Measurements from ENCODE around the gene C10orf143. TPM values are rescaled to one million over a fixed set of nuclear protein-coding genes. Genes with fewer than 3 reads are reported as not detected.

The C10orf143 gene
- total RNA-seq, 2 experiments from 2014 or later: 4.3 to 5.8 TPM

DNA sequence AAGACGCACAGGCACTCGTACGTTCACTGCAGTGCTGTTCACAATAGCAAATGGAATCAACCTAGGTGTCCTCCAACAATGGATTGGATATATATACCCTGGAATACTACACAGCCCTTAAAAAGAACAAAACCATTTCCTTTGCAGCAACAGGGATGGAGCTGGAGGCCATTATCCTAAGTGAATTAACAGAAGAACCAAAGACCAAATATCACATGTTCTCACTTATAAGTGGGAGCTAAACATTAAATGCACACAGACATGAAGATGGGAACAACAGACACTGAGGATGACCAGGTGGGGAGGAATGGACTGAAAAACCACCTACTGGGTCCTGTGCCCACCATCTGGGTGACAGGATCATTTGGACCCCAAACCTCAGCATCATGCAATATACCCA, 94.5 kb downstream of the C10orf143 start:
- DNase-seq (no peak), ATAC-seq (ENCODE audit: poor library complexity) (no peak)
- no peaks in the 10 kb centered on the region for H3K9me3 Mint-ChIP-seq
- no peak overlapping the region for H3K27ac Mint-ChIP-seq
- no peak overlapping the region for H3K4me3 Mint-ChIP-seq
- H3K27me3 ChIP-seq (ENCODE audit: control insufficient read depth in 1 of 2, insufficient read depth in 2 of 2, low read length in 2 of 2): no peaks in the 10 kb centered on the region
- no peak overlapping the region for H3K27ac ChIP-seq (ENCODE audit: low read depth in 1 of 2, low read length in 2 of 2)
- no peaks in the 10 kb centered on the region for H3K4me1 Mint-ChIP-seq (ENCODE audit: low read depth)
- no peaks in the 10 kb centered on the region for H3K36me3 ChIP-seq (ENCODE audit: insufficient read depth, low read length)
- TF ChIP-seq, protein P1, sequence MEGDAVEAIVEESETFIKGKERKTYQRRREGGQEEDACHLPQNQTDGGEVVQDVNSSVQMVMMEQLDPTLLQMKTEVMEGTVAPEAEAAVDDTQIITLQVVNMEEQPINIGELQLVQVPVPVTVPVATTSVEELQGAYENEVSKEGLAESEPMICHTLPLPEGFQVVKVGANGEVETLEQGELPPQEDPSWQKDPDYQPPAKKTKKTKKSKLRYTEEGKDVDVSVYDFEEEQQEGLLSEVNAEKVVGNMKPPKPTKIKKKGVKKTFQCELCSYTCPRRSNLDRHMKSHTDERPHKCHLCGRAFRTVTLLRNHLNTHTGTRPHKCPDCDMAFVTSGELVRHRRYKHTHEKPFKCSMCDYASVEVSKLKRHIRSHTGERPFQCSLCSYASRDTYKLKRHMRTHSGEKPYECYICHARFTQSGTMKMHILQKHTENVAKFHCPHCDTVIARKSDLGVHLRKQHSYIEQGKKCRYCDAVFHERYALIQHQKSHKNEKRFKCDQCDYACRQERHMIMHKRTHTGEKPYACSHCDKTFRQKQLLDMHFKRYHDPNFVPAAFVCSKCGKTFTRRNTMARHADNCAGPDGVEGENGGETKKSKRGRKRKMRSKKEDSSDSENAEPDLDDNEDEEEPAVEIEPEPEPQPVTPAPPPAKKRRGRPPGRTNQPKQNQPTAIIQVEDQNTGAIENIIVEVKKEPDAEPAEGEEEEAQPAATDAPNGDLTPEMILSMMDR (IDR thresholded peaks at IDR 0.05): no peak
- no peaks in the 10 kb centered on the region for H3K36me3 Mint-ChIP-seq (ENCODE audit: low read depth)
- intact Hi-C loops (cut with DNase I, micrococcal nuclease): no loop called here
- ChIA-PET CTCF (no interaction called here), POLR2A (no interaction called here)
- no peak overlapping the region for H3K4me3 ChIP-seq (ENCODE audit: low read length)
- H3K4me1 ChIP-seq (ENCODE audit: insufficient read depth, low read length): no peaks in the 10 kb centered on the region
- H3K9me3 ChIP-seq (ENCODE audit: control insufficient read depth in 1 of 2, insufficient read depth in 1 of 2, low read length in 2 of 2): peaks cover 0 to 9% of the 10 kb centered on the region in 2 experiments
- no peaks in the 10 kb centered on the region for H3K27me3 Mint-ChIP-seq

DNA sequence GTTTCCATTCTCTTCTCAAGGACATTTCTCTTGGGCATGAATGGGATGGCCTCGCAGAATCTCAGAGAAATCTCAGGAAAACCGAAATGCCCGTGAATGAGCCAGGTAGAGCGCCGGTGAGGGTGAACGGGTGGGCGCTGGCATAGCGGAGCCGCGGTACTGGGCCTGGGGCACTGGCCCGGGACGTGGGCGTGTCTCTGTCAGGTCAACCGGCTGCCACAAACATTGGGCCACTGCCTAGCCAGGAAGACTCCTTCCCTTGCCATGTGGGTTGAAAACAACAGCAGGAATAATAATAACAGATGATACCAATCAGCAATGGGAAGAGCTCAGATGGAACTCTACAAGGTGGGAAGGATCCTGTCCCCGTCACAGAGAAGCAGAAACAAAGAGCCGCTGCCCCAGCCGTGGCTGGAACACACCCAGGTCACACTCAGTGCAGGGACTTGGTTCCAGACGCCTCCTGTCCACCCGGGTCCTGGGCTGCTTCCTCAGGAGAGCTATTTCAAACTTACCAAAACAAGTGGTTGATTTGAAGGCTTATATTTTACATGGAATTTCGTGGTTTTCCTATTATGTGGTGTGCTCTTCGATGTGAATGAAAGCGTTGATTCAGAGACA, 95.4 kb downstream of the C10orf143 start:
- no peaks in the 10 kb centered on the region for H3K27me3 ChIP-seq (ENCODE audit: control insufficient read depth in 1 of 2, insufficient read depth in 2 of 2, low read length in 2 of 2)
- CTCF ChIA-PET: no interaction called here
- intact Hi-C loops (cut with DNase I, micrococcal nuclease): no loop called here

DNA sequence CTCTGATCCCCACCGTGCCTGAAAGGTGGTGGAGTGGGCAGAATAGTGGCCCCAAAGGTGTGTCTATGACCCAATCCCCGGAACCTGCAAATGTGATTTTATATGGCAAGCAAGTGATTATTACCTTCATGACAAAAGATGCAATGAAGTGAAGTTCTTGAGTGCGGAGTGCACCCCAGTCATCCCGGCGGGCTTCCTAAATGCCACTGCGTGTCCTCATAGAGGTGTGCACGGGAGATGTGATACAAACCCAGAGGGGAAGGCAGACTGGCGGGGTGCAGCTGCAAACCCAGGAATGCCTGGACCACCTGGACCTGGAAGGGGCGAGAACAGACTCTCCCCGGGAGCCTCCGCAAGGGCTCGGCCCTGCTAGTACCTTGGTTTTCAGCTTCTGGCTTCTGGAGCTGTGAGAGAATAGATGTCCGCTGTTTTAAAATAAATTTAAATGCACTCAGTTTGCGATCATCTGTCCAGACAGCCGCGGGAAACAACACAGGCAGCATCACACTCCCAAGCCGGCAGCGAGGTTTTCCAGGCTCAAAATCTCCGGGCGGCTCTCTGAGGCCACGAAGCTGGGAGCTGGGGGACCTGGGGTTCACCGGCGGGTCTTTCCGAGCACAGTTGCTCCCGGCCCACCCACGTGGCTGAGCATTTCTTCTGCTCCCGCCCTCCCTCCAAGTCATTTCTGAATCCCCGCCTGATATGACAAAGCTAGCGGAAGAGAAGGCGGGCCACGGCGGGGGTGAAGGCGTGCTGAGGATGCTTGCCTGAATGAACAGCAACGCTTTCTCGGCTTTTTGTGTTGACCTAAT, 96.2 kb downstream of the C10orf143 start:
- POLR2A ChIA-PET: no interaction called here
- intact Hi-C loops (cut with DNase I, micrococcal nuclease): no loop called here
- CTCF ChIA-PET: no interaction called here
- Histone ChIP-seq H3K36me3 (ENCODE audit: insufficient read depth, low read length) (no peaks in the 10 kb centered on the region), H3K27me3 (ENCODE audit: control insufficient read depth in 1 of 2, insufficient read depth in 2 of 2, low read length in 2 of 2) (no peaks in the 10 kb centered on the region), H3K27ac (ENCODE audit: low read depth in 1 of 2, low read length in 2 of 2) (no peak overlapping the region), H3K4me1 (ENCODE audit: insufficient read depth, low read length) (no peaks in the 10 kb centered on the region), H3K9me3 (ENCODE audit: control insufficient read depth in 1 of 2, insufficient read depth in 1 of 2, low read length in 2 of 2) (peaks cover 0 to 9% of the 10 kb centered on the region in 2 experiments), H3K4me3 (ENCODE audit: low read length) (no peak overlapping the region)
- Mint-ChIP-seq H3K4me3 (no peak overlapping the region), H3K9me3 (no peaks in the 10 kb centered on the region), H3K27ac (no peak overlapping the region), H3K4me1 (ENCODE audit: low read depth) (no peaks in the 10 kb centered on the region), H3K36me3 (ENCODE audit: low read depth) (no peaks in the 10 kb centered on the region), H3K27me3 (no peaks in the 10 kb centered on the region)
- DNase-seq (no peak), ATAC-seq (ENCODE audit: poor library complexity) (no peak)
- TF ChIP-seq, protein P1 (IDR thresholded peaks at IDR 0.05): no peak

More for the DNA sequence above, 95.4 kb downstream of the C10orf143 start:
- Histone ChIP-seq H3K9me3 (ENCODE audit: control insufficient read depth in 1 of 2, insufficient read depth in 1 of 2, low read length in 2 of 2) (peaks cover 0 to 9% of the 10 kb centered on the region in 2 experiments), H3K4me1 (ENCODE audit: insufficient read depth, low read length) (no peaks in the 10 kb centered on the region), H3K27ac (ENCODE audit: low read depth in 1 of 2, low read length in 2 of 2) (no peak overlapping the region), H3K36me3 (ENCODE audit: insufficient read depth, low read length) (no peaks in the 10 kb centered on the region), H3K4me3 (ENCODE audit: low read length) (no peak overlapping the region)
- Mint-ChIP-seq H3K27me3 (no peaks in the 10 kb centered on the region), H3K4me3 (no peak overlapping the region), H3K4me1 (ENCODE audit: low read depth) (no peaks in the 10 kb centered on the region), H3K36me3 (ENCODE audit: low read depth) (no peaks in the 10 kb centered on the region), H3K9me3 (no peaks in the 10 kb centered on the region), H3K27ac (no peak overlapping the region)
- TF ChIP-seq, protein P1 (IDR thresholded peaks at IDR 0.05): no peak
- DNase-seq: no peak
- no peak for ATAC-seq (ENCODE audit: poor library complexity)
- POLR2A ChIA-PET: no interaction called here

Other genes starting within 250 kb of the C10orf143 start
- gene EBF3, start 146.6 kb downstream of the C10orf143 start, total RNA-seq: not detected
- gene GLRX3, start 25.6 kb upstream of the C10orf143 start, total RNA-seq: 10 to 100 TPM; 25.4 to 29.7 TPM